ENCODE results near the gene PDE6B.

GRCh38 chr4:649751-650310, 24.5 kb downstream of the PDE6B start:
- TF ChIP-seq CTCF (IDR thresholded peaks at IDR 0.05): no peak
- no peak for TF ChIP-seq ZFX (IDR thresholded peaks at IDR 0.05; ENCODE audit: borderline replicate concordance)
